ENCODE measurements around the gene SH3GL3.

- TF ChIP-seq CTCF (IDR thresholded peaks at IDR 0.05 in 8 of 11, conservative IDR thresholded peaks at IDR 0.05 in 3 of 11) (no peak), POLR2A (IDR thresholded peaks at IDR 0.05) (no peak), POLR2AphosphoS5 (IDR thresholded peaks at IDR 0.05) (no peak)
These were observed 15.6 kb upstream of the SH3GL3 start for GRCh38 chr15:83431521-83431920.
